HepG2 (cell line): ENCODE data around the gene ZNHIT1. TPM values are rescaled to one million over a fixed set of nuclear protein-coding genes. Genes with fewer than 3 reads are reported as not detected.
A peak's percentile ranks its signal among the peaks of the same experiment; 100 is the strongest.

Experiments used
- AHDC1 ChIP-seq: sonication (generic); formaldehyde crosslinking; IDR thresholded peaks from 2 replicates; pipeline ENCODE4 v1.5.1; 2020; ENCODE audit warnings: mild to moderate bottlenecking, missing genetic modification reagents, borderline replicate concordance
- CBX1 ChIP-seq: IDR thresholded peaks from one replicate; pipeline ENCODE4 v1.6.1; 2016; ENCODE audit warnings: antibody characterized with exemption, low read depth
- KLF16 ChIP-seq, 2 experiments: sonication (generic) in 1 of 2; formaldehyde crosslinking in 1 of 2; IDR thresholded peaks; 2 replicates each; pipeline versions ENCODE4 v1.6.1 to v1.8.0; 2016 to 2023; ENCODE audit warnings: missing genetic modification reagents in 2 of 2, missing compliant biosample characterization in 1 of 2
- MXD1 ChIP-seq: sonication (generic); formaldehyde crosslinking; IDR thresholded peaks from 2 replicates; pipeline ENCODE4 v1.4.0; 2020; ENCODE audit warnings: mild to moderate bottlenecking, missing genetic modification reagents
- MYC ChIP-seq: sonication (generic); formaldehyde crosslinking; IDR thresholded peaks from 2 replicates; pipeline ENCODE4 v1.9.0; 2021; ENCODE audit warnings: missing genetic modification reagents, borderline replicate concordance
- POLR2AphosphoS5 ChIP-seq: IDR thresholded peaks from 2 replicates; pipeline ENCODE4 v1.6.1; 2012; ENCODE audit warnings: low read depth, low read length
- RORA ChIP-seq: sonication (generic); formaldehyde crosslinking; IDR thresholded peaks from 2 replicates; pipeline ENCODE4 v1.5.0; 2020; ENCODE audit warnings: mild to moderate bottlenecking, missing genetic modification reagents, moderate library complexity
- TRAFD1 ChIP-seq: sonication (generic); formaldehyde crosslinking; IDR thresholded peaks from 2 replicates; pipeline ENCODE4 v1.5.1; 2020; ENCODE audit warnings: missing genetic modification reagents, mild to moderate bottlenecking, borderline replicate concordance
- ZNF362 ChIP-seq: sonication (generic); formaldehyde crosslinking; IDR thresholded peaks from 2 replicates; pipeline ENCODE4 v1.4.0; 2020; ENCODE audit warnings: missing genetic modification reagents, mild to moderate bottlenecking, borderline replicate concordance
- ZNF556 ChIP-seq: sonication (generic); formaldehyde crosslinking; IDR thresholded peaks from 2 replicates; pipeline ENCODE4 v1.4.0; 2020; ENCODE audit warnings: mild to moderate bottlenecking, missing genetic modification reagents, borderline replicate concordance
- ZNF567 ChIP-seq: sonication (generic); formaldehyde crosslinking; IDR thresholded peaks from 2 replicates; pipeline ENCODE4 v1.8.1; 2023; ENCODE audit warnings: mild to moderate bottlenecking, missing genetic modification reagents, borderline replicate concordance
- ZNF687 ChIP-seq: sonication (generic); formaldehyde crosslinking; IDR thresholded peaks from 2 replicates; pipeline ENCODE4 v1.5.1; 2020; ENCODE audit warnings: mild to moderate bottlenecking, missing genetic modification reagents, moderate library complexity
- ZNF740 ChIP-seq: sonication (generic); formaldehyde crosslinking; IDR thresholded peaks from 2 replicates; pipeline ENCODE4 v1.4.0; 2020; ENCODE audit warnings: missing genetic modification reagents
- polyA plus RNA-seq, 8 experiments: library from polyadenylated mRNA; depleted of rRNA in 3 of 8; stranded (reverse) in 7 of 8; unstranded in 1 of 8; fragments of >200 nt; fragmentation: Illumina TruSeq in 4 of 8; extraction: Trizol in 4 of 8; gene quantifications; 2 replicates each; pipeline versions ENCODE4 v1.2.1 to v1.2.3, GENCODE V29; 2011 to 2016; ENCODE audit warnings: low read depth in 4 of 8, missing spikeins in 1 of 8, mixed read lengths in 1 of 8; ENCODE audit not compliant: insufficient read depth in 1 of 8
- total RNA-seq, 5 experiments: library from RNA; depleted of rRNA; stranded (reverse); fragments of >200 nt; fragmentation: Illumina TruSeq; extraction: Trizol; gene quantifications; 2 replicates each; pipeline ENCODE4 v1.2.3, GENCODE V29; 2016; ENCODE audit warnings: low read depth in 1 of 5

The ZNHIT1 gene
- total and polyA plus RNA-seq, 2 of the 13 experiments (the other 11 are each of a cell fraction or from before 2014, with no cell fraction given), result 32.5 to 64.5 TPM

- TF ChIP-seq AHDC1 (CRISPR knock-in tag) (0 out of 2 replicates have a peak, but pooled peaks have one; percentile 49), CBX1 (peak; percentile 67), ZNF687 (CRISPR knock-in tag) (peak; percentile 83), TRAFD1 (peak; percentile 86; the same call in 1 of the 2 replicates), MYC (CRISPR knock-in tag) (peak; percentile 80), ZNF556 (no peak), MXD1 (peak; percentile 90; the same call in 1 of the 2 replicates), ZNF362 (CRISPR knock-in tag) (0 out of 2 replicates have a peak, but pooled peaks have one; percentile 35), POLR2AphosphoS5 (peak; percentile 73; the same call in 1 of the 2 replicates), ZNF567 (no peak; the same call in 1 of the 2 replicates), KLF16 (CRISPR knock-in tag; IDR thresholded peaks at IDR 0.05) (peak in 1 of 2 experiments; percentile 24; a peak in 2 of 4 replicates), RORA (CRISPR knock-in tag) (no peak), ZNF740 (CRISPR knock-in tag) (peak; percentile 82)
Measured at GRCh38 chr7:101244375-101245146, 26.6 kb downstream of the ZNHIT1 start, which contains the start of gene FIS1 (continued).
